ENCODE measurements around the gene ADRA2A. TPM values are rescaled to one million over a fixed set of nuclear protein-coding genes. Genes with fewer than 3 reads are reported as not detected.
A peak's percentile ranks its signal among the peaks of the same experiment; 100 is the strongest.

The ADRA2A gene
- total RNA-seq, 1 donor from 2014 or later, result 4.9 TPM

DNA sequence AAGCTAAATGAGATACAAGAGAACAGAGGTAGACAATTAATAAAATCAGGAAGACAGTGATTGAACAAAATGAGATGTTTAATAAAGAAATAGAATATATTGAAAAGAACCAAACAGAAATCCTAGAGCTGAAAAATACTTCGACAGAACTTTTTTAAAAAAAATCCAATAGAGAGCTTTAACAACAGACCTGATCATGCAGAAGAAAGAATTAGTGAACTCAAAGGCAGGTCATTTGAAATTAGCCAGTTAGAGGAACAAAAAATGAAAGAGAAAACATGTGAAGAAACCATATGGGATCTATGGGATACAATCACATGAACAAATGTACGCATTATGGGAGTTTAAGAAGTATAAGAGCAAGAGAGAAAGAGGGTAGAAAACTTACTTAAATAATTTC, 37.3 kb upstream of the ADRA2A start:
- H3K4me1 Mint-ChIP-seq, result no peaks in the 10 kb centered on the region
- TF ChIP-seq, protein P1, sequence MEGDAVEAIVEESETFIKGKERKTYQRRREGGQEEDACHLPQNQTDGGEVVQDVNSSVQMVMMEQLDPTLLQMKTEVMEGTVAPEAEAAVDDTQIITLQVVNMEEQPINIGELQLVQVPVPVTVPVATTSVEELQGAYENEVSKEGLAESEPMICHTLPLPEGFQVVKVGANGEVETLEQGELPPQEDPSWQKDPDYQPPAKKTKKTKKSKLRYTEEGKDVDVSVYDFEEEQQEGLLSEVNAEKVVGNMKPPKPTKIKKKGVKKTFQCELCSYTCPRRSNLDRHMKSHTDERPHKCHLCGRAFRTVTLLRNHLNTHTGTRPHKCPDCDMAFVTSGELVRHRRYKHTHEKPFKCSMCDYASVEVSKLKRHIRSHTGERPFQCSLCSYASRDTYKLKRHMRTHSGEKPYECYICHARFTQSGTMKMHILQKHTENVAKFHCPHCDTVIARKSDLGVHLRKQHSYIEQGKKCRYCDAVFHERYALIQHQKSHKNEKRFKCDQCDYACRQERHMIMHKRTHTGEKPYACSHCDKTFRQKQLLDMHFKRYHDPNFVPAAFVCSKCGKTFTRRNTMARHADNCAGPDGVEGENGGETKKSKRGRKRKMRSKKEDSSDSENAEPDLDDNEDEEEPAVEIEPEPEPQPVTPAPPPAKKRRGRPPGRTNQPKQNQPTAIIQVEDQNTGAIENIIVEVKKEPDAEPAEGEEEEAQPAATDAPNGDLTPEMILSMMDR (IDR thresholded peaks at IDR 0.05; ENCODE audit: unreplicated experiment), result no peak
- H3K4me3 Mint-ChIP-seq, result no peak overlapping the region
- DNase-seq (ENCODE audit: low spot score in 2 of 2, unreplicated experiment in 2 of 2), result no peak
- H3K36me3 Mint-ChIP-seq, result peaks cover 5% of the 10 kb centered on the region
- no peak overlapping the region for H3K27ac Mint-ChIP-seq
- peaks cover 47% of the 10 kb centered on the region for H3K9me3 Mint-ChIP-seq
- H3K27me3 Mint-ChIP-seq (ENCODE audit: low read depth), result no peaks in the 10 kb centered on the region

DNA sequence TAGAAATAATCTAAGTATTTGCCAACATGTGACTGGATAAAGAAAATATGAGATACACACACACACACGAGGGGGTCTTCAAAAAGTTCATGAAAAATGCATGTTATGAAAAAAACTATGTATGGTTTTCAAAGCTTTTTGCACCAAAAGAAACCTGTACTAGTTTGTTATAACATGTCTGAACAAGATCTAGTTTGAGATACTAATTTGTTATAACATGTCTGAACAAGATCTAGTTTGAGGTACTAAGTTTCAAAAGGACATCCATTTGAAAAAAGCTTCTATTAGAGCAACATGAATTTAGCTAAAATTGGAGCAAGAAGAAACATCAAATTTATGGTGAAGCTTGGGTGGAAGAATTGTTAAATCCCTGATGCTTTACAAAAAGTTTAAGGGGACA, 19.8 kb upstream of the ADRA2A start:
- peaks cover 5% of the 10 kb centered on the region for H3K27me3 Mint-ChIP-seq (ENCODE audit: low read depth)
- no peak overlapping the region for H3K4me3 Mint-ChIP-seq
- DNase-seq (ENCODE audit: low spot score in 2 of 2, unreplicated experiment in 2 of 2), result no peak
- no peaks in the 10 kb centered on the region for H3K36me3 Mint-ChIP-seq
- TF ChIP-seq, protein P1 (IDR thresholded peaks at IDR 0.05; ENCODE audit: unreplicated experiment), result no peak
- no peak overlapping the region for H3K27ac Mint-ChIP-seq
- H3K4me1 Mint-ChIP-seq, result no peaks in the 10 kb centered on the region
- peaks cover 35% of the 10 kb centered on the region for H3K9me3 Mint-ChIP-seq

DNA sequence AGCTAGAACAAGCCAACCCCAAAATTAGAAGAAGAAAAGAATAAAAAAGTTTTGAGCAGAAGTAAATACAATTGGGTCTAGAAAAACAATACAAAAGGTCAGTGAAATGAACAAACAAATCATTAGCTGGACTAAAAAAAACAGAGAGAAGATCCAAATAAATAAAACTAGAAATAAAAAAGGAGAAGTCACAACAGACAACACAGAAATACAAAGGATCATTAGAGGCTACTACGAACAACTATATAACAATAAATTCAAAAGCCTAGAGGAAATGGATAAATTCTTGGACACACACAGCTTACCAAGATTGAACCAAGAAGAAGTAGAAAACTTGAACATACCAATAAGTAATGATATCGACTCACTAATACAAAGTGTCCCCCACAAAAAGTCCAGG, 13.4 kb upstream of the ADRA2A start:
- peaks cover 47% of the 10 kb centered on the region for H3K27me3 Mint-ChIP-seq (ENCODE audit: low read depth)
- no peaks in the 10 kb centered on the region for H3K36me3 Mint-ChIP-seq
- DNase-seq (ENCODE audit: low spot score in 2 of 2, unreplicated experiment in 2 of 2), result no peak
- H3K9me3 Mint-ChIP-seq, result peaks cover 20% of the 10 kb centered on the region
- no peak overlapping the region for H3K4me3 Mint-ChIP-seq
- TF ChIP-seq, protein P1 (IDR thresholded peaks at IDR 0.05; ENCODE audit: unreplicated experiment), result no peak
- no peaks in the 10 kb centered on the region for H3K4me1 Mint-ChIP-seq
- H3K27ac Mint-ChIP-seq, result no peak overlapping the region

DNA sequence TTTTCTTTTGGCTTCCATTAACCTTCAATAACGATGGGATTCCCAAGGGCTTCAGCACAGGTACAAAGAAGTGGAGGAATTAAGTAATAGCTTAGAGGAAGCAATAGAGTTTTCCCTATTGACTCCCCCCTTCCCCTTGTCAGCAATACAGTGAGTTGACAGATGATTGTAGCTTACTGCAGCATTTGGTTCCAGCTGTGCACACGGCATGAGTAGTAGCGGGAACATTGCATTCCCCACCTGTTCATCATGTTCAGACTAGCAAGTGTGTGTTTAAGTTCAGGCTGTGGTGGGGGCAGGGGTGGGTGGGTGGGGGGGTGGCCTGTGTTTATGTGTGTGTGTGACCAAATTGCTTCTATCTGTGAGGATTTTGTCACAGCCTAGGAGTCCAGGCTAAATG, 4.6 kb upstream of the ADRA2A start:
- Mint-ChIP-seq H3K4me3 (no peak overlapping the region), H3K27me3 (ENCODE audit: low read depth) (peaks cover 82% of the 10 kb centered on the region), H3K27ac (no peak overlapping the region), H3K9me3 (peaks cover 6% of the 10 kb centered on the region), H3K36me3 (no peaks in the 10 kb centered on the region), H3K4me1 (peaks cover 3% of the 10 kb centered on the region)
- no peak for DNase-seq (ENCODE audit: low spot score in 2 of 2, unreplicated experiment in 2 of 2)
- TF ChIP-seq, protein P1 (IDR thresholded peaks at IDR 0.05; ENCODE audit: unreplicated experiment), result no peak

DNA sequence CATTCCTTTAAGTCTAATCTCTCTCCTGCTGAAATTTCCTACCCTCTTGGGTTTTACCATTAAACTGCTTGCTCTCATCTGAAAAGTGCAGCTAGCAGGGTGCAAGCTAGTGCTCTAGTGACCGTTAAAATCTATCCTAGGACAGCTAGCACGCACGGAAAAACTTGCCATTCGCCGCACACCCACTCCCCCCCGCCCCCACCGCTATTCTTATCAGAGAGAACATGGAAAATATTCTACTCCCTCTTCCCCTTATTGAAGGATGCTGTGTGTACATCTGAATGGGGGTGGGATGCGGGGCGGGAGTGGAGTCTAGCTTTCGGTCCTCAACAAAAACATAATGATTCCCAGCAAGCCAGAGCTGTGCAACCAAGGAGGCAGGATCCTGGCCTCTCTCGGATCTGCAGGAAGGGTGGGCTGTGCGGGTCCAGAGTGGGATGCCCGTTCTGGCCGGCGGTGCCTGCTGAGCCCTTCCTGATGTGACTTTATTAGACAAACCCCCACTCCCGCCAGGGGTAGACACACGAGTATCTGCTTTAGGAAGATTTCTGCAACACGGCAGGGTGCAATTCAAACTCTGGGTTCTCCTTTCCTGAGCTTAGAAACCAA, 1.1 kb upstream of the ADRA2A start:
- Mint-ChIP-seq H3K4me1 (peaks cover 16% of the 10 kb centered on the region), H3K36me3 (no peaks in the 10 kb centered on the region), H3K9me3 (no peaks in the 10 kb centered on the region), H3K4me3 (peak overlapping the region; percentile 68), H3K27ac (no peak overlapping the region), H3K27me3 (ENCODE audit: low read depth) (peaks cover 84% of the 10 kb centered on the region)
- TF ChIP-seq, protein P1 (IDR thresholded peaks at IDR 0.05; ENCODE audit: unreplicated experiment), result no peak
- DNase-seq (ENCODE audit: low spot score in 2 of 2, unreplicated experiment in 2 of 2), result no peak

Data from mesothelial cell of epicardium (in vitro differentiated cells).